NCI-H1105 (cell line): ENCODE data around the gene GATAD2A.
"Not testable (repeated sequence)": the region's sequence is repeated elsewhere in the genome, so short reads cannot be mapped to it uniquely, and the experiment has no call there.

Experiments
- DNase-seq: peaks from one replicate; lab custom pipeline; 2025; lab: John Stamatoyannopoulos, UW

The GATAD2A gene

DNA sequence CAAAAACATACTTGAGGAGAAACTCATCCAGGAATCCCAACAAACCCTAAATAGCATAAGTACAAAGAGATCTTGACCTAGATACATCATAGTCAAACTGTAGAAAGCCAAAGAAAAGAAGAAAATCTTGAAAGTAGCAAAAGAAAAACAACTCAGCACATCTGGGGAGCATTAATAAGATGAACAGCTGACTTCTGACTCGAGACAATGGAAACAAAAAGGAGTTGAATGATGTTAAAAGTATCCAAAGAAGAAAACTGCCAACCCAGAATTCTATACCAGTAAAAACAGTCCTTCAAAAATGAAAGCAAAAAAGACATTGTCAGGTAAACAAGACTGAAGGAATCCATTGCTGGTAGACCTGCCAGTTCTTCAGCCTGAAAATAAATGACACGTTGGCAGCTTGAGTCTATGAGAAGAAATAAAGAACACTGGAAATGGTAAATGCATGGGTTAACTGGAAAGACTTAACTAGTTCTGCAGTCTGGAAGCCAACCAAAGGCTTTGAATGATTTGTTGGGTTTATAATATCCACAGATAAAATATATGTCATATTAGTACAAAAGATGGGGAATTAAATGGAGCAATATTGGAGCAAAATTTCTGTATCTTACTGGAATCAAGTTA is 63.1 kb downstream of the GATAD2A start:
- no peak for DNase-seq

DNA sequence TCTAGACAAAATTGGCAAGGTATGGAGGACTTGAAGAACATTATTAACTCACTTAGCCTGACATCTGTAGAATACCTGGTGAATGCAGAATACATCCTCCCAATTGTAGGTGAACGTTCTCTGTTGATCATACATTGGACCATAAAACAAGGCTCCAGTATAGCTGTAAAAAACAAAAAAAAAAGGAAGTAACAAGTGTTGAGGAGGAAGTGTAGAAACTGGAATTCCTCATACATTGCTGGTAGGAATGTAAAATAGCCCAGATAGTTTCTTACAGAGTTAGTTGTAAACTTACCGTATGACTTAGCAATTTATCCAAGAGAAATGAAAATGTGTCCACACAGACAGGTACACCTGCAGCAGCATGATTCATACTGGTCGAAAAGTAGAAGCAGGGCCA is 65.1 kb downstream of the GATAD2A start:
- DNase-seq, result no peak

DNA sequence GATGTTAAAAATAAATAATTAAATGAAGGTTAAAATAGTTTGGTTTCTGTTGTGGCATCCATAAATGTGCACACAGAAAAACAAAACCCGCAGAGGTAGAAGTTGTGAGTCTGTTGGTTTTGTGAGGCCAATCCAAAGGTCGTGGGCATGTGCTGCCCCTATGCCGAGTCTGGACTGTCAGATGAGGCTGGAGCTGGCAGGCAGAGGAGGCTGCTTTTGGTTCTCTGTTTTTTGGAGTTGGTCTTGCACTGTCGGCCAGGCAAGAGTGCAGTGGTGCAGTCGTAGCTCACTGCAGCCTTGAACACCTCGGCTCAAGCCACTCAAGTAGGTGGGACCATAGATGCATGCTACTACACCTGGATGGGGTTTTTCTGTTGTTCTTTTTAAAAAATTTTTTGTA is 66.2 kb downstream of the GATAD2A start:
- no peak for DNase-seq

DNA sequence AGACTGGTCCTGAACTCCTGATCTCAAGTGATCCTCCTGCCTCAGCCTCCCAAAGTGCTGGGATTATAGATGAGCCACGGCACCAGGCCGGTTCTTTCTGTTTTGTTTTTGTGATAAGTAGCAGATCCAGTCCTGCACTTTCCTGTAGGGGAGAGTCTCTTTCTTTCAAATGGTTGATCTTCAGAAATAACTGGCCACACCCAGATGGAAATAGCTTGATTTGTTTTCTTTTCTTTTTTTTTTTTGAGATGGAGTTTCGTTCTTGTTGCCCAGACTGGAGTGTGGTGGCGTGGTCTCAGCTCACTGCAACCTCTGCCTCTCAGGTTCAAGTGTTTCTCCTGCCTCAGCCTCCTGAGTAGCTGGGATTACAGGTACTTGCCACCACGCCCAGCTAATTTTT is 66.6 kb downstream of the GATAD2A start:
- not testable (repeated sequence) for DNase-seq

DNA sequence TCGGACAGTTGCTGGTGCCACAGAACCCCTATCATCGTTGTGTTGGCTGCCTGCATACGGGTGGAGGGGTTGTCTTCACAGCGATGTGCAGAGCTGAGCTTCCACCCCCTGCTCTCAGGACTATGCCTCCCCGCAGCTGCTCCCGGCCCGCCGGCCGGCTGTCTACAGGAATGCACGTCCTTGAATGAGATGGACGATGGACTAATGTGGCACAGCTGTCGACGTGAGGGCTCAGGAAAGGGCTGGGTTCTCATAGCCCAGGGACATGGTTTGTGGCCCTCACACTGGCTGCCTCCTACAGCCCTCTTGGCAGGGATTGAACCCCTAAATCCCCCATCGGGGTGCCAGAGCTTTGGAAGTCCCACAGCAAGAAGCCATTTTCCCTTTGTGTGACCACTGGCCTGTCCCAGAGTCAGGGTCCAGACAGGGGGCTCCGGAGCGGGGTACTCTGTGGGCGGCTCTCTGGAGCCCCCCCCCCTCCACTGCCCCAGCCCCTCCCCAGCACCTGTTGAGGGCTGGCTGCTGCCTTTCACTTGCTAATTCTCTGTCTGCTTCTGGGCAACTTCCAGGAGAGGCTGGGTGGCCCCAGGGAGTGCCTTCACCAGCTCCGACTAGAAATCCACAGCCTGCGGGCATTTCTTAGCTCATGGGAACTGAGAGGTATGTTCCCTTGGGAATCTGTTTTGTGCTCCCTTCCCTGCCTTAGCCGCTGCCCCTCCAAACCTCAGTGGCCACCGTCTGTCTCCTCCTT is 69.7 kb downstream of the GATAD2A start:
- DNase-seq, result no peak

DNA sequence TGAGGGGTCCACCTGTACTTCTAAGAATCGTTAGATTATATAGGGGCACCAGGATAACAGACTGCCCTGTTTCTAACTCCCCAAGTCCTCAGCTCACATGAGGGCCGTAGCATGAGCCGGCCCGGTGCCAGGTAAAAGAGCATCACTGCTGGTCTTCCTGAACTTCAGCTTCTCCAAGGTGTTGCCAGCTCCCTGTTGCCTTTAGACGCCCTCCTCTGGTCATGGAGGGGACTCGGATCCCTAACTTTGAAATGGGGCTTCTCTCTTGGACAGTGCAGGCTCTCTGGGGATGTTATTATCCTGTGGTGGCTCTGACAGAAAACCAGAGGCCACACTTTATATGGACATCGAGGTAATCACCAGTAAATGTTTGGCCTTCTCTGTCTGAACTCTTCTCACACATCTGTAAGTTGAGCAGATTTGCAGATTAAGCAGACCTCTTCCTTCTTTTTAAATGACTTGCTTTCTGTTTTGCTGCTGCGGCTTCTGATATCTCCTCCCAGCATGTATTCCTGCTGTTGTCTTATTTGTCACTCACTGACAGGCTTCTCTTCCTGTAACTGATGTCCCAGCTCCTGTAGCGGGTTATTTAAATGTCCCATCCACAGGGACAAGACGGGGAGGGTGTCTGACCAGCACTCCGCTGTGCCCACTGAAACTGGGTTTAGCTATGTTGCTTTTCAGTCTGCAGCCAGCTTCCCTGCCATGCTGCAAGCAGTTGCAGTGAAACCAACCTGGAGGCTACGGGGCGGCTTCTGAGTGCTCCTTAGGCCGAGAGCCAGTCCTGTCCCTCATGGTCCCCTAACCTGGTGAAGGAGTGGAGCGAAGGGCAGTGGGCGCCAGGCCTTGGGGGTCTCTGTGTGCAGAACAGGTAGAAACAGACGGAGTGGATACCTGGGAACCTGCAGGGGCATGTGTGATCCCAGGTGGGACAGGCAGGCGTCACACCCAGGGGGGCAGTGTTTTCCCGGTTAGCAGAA is 70.7 kb downstream of the GATAD2A start:
- DNase-seq, result no peak

DNA sequence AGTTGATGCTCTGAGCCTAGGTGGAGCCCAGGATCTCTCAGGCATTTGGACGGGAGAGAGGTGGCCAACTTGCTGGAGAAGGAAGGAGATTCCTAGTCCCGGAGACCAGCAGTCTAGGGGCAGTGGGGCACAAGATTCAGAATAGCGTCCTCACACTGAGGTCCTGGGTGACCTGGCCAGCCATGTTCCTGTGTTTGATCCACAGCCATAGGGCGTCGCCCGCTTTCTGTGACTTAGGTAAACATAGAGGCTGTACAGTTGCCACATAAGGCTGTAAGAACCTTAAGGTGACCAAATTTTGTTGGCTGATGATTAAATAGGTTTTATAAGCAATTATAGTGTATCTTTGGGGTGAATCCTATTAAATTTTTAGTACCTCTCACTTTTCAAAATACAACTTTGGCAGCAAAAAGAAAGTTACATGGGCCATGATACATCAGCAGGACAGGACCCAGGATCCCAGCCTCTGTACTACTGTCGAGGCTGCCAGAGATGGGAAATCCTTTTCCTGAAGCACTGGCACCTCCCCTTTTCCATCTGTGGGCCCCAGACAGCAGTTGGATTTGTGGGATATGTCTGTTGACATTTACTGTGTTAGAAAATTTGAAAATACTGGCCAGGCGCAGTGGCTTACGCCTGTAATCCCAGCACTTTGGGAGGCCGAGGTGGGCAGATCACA is 72.4 kb downstream of the GATAD2A start:
- no peak for DNase-seq

DNA sequence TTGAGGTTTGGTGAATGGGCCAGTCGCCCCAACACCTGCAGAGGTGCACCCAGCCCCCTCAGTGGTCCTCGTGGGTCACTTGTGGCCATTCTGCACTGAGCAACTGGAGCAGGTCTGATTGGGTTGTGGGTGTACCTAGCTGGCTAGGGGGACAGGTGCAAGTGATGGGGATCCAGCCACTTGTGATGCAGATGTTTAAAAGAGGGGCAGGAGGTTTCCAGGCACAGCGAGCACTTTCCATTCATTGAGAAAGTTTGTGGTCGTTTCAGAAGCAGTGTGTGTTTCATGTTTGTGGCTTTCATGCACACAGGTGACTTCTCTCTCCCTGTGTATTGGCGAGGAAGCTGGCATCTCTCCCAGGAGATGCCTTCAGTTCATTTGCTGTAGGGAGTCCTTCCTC is 75.2 kb downstream of the GATAD2A start:
- DNase-seq, result no peak

DNA sequence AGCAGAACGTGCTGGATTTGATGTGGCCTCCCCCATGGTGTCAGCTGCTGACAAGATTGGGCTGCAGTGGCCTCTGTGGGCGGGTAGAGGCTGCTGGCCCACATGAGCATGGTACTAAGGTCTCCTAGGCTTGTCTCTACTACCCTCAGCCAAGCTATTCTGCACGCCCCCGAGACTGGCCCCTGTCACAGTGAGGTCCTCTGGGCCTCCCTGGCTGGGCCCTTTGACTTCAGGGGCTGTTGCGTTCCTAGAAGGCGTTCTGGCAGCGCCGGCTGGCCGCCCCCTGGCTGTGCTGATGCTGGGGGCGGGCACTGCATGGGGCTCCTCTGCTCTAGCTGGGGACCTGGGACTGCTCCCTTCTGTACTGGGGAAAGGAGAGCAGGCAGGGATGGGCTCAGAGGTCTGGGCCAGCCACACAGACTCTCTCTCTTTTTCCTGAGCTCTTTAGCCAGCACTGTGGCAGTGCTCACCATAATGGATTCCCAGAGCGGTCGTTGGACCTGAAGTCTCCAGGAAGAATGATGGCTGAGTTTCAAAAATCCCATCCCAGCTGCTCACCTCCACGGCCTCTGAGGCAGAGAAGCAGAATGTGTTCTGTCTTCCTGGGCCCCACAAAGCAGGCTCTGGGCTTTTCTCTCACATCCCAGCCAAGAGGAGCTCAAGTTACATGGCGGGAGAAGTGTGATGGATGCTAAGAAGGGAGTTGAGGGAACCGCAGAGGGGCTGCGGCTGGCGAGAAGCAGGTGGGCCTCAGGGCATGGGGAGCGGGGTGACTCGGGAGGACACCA is 77.5 kb downstream of the GATAD2A start:
- DNase-seq, result no peak

DNA sequence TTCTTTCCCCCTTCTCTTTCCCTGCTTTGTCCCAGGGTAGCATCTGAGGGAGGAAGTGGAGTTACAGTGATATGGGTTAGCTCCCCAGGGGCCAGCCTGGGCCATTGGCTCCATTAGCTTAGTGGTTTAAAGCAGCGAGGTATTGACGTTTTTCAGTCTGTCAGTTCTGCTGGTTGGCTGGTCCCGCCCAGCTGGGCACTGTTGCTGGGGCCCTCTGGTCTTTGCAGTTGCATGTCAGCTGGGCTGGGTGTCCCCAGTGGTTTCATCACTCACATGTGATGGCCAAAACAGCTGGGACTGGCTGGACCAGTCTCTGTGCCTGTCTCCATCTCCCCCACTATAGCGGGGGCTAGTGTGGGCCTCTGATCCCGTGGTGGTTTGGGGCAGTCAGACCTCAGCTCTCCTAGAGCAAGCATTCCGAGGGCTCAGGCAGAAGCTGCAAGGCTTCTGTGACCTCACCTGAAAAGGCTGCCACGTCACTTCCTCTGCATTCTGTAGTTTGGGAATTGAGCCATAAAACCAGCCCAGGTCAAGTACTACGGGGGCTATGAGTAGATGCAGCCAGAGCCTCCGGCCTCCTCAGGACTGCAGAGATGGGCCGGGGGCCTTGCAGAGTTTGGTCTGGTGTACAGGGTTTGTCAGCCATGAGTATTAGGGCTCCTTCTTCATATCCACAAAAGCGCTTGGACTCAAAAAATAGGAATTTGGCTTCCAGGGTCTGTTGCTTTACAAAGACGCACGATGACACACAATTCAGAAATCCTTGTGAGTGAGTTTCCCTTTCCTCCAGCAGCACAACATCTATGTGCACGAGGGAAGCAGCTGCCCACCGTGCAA is 79.9 kb downstream of the GATAD2A start:
- no peak for DNase-seq

DNA sequence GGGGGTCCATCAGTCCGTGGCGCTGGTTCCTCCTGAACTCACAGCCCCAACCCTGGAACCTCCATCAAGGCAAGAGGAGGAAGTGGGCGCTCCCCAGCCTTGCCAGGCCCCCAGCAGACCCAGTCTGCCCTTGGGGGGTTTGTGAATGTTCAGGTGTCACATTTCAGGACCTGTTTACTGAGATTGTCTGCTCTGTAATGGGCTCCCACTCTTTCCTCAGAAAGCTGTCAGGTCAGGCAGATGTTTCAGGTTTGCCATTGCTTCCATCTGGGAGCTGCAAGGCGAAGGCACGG is 80.5 kb downstream of the GATAD2A start:
- DNase-seq, result no peak

DNA sequence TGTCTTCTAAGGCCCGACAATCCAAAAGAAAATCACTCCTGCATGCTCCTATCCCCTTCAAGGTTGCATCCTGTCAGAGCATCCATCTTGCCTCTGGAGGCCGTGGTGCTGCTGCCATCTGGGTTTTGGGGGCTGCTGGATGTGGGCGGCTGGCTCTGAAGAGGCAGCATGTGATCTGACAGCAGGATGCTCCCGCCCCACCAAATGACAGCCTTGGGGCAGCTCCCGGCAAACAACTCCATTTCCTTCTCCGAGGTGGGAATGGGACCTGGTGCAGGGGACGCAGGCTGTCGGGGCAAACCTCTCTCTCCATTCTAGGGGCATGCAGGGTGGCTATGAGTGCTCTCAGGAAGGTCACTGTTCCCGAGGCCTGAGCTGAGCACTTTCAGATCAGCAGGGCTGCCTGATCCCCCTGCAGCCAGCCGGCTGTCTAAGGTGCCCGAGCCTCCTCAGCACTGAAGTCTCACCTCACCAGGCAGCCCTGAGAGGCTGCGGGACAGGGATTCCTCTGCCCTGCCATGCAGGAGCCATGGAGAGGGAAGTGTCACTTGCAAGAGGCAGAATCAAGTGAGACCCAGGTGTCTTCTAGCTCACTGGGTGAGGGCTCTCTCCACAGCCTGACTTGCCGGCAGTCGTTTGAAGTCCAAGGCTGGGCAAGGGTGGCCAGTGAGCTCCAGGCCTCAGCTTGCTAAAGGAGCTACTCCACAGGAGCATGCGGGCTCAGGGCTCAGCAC is 81.0 kb downstream of the GATAD2A start:
- DNase-seq, result no peak

DNA sequence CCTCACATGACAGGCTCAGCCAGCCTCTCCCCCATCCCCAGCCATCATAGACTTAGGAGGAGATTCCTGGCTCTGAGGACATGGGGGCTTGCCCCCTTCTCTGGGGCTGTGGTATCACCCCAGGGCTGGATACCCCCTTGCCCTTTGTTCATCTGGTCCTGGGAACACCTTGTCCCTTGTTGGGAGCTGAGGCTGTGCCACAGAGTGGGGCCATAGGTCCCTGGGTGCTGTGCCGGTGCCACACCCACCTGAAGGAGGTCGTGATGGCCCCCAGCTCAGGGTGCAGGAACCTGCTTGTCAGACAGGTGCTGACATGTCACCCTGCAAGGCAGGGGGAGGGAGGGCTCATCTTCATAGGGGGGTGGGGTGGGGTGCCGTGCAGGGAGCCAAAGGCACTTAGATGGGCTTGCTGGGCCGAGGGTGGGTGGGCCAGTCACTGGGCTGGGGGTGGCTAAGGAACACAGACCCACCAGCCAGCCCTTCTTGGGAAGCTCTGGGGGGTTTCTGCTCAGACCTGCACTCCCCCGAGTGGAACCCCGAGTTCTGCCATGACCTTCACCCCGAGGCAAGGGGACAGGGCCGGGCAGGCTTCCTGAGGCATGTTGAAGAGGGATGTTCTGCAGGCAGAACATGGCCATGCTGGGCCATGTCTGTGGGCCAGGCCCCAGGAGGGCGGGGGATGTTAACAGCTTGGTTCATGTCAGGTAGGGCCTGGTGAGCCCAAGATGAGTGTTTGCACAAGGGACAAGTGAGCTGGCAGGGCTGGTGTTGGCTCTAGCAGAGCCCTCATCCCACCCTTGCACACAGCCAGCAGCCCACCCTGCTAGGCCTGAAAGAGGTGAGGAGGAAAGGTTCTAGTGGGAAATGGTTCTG is 81.8 kb downstream of the GATAD2A start:
- DNase-seq, result no peak

DNA sequence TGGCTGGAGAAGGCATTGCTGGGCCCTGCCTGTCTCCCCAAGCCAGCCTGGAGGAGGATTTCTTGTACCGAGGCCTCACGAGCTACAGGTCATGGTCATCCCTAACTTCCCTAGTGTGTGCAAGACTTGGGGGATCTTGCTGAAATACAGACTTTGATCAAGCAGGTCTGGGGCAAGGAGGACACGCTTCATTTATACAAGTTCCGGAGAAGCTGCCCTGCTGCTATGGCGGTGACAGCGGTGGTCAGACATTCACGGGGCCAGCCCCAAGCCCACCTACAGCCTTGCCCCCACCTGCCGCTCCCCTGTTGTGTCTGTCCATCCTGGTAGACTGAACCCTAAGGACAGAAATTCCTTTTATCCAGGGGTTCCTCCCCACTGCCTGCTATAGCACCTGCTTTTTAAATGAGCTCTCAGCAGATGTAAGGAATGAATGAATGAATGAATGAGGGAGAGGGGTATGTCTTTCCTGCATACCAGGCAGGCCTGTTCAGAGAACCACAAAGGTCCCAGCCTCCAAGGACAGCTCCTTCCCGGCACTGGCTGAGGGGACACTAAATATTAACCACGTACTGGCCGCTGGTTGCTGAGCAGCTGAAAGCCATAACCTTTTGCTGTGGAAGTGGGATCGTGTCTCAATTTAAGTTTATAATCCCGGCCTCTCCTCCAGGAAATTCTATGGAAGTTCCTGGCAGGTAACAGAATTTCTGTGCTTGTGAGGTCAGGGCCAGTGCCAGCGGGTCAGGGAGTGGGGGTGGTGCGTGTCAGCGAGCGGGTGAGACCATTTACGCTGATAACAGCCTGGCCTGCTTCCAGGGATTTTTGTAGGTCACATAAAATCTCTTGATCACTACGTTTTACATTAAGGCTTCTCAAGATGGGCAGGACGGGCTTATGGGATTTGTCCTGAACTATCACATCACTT is 82.7 kb downstream of the GATAD2A start:
- DNase-seq, result no peak

DNA sequence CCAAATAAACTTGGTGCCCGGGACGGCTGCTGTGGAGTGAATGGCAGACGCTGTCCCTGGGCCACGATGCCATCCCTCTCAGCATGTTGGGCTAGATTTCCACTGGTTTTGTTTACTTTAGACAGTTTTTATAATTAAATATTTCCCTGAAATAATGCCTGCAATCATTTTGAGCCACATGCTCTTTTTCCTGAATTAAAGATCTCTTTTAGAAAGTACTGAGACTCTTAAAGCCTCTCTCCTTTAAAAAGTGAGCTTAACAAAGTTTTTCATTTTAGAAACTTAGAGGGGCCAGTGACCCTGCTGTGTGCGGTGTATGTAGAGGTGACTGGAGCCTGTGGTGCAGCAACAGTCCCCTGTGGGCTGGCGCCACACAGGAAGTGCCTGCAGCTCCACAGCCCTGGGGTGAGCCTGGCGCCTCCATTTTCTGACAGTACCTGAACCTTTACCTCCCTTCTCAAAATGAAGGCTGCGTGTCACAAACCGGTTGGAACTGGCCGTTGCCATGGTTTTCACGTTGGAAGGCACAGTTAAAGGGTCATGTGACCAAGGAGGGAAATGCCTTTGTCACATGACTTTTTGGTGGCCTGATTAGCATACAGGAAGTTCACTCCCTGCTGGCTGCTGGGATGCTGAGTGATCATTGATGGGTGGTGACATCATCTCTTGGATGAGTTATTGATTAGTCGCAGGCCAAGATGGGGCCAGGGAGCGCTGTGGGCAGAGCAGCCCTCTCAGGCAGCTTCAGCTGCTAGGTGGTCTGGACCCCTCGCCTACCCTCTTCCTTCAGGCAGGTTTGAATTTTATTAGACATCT is 83.6 kb downstream of the GATAD2A start:
- DNase-seq, result peak; percentile 89

DNA sequence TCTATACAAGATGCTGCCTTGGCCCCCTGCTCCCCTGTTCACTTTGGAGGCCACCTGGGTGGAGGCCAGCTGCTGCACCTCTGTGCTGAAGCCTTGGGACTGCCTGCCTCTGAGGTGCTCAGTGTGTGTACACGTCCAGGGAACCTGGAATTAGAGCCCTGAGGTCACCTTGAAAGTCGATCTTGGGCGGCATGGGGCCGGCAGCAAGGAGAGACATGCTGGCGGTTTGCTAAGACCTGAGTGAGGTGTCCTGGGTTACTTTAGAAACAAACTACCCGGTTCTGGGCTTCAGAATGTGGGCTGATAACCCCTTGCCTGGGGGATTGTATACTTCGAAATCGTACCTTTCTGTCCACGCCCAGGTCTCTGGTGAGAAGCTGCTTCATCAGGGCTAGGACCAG is 84.3 kb downstream of the GATAD2A start:
- no peak for DNase-seq
